ENCODE measurements around the gene PTPA. TPM values are rescaled to one million over a fixed set of nuclear protein-coding genes. Genes with fewer than 3 reads are reported as not detected.

Gene PTPA
- total RNA-seq, 1 experiment from 2014 or later: 76.2 TPM

DNA sequence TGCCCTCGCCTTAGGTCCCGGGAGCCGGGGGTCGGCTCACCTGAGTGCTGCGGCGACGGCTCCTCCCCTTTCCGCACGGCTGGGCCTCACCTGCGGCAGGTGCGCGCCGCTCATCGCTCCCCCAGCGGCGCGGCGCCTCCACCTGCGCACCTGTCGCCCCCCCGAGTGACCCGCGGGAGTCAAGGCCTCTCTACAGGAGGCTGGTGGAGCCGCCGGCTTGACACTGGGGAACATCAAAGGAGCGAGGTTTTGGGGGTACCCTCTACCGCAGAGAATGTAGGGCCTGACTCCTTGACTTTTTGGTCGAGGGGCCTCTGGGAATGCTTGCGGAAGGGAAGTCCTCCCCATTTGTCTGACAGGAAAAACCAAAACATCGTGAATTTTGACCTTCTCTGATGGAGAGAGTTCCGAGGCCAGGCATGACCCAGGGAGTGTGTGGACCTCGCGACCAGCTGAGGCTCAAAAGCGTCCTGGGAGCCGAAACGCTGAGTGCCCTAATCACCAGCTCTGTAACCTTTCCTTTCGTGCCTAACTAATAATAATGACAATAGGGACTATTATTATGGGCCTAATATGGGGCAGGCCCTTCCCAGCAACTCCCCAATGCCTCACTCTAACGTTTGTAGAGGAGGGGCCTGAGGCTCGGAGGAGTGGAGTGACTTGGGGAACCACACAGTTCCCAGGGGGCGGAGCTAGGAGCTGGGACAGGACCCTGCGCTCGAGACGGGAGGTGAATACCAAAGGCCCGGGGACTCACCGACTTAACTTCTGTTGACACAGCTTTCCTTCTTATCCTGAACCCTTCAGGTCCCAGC is 67.6 kb downstream of the PTPA start:
- peaks cover 65% of the 10 kb centered on the region for H3K36me3 Mint-ChIP-seq (ENCODE audit: insufficient read depth, unreplicated experiment)
- CTCF ChIA-PET: interaction anchor here (1.0 to 1.3 kb wide), 4 partner anchors 12 to 165 kb away, joined by 3 to 6 read pairs (median 3); no protein-coding TSS in a partner anchor
- no peaks in the 10 kb centered on the region for H3K27me3 Mint-ChIP-seq (ENCODE audit: unreplicated experiment)
- BruUV-seq (replicated peaks): TSS peak; percentile 57
- H3K9me3 Mint-ChIP-seq (ENCODE audit: low read depth, unreplicated experiment): no peaks in the 10 kb centered on the region
- TF ChIP-seq, protein P1, sequence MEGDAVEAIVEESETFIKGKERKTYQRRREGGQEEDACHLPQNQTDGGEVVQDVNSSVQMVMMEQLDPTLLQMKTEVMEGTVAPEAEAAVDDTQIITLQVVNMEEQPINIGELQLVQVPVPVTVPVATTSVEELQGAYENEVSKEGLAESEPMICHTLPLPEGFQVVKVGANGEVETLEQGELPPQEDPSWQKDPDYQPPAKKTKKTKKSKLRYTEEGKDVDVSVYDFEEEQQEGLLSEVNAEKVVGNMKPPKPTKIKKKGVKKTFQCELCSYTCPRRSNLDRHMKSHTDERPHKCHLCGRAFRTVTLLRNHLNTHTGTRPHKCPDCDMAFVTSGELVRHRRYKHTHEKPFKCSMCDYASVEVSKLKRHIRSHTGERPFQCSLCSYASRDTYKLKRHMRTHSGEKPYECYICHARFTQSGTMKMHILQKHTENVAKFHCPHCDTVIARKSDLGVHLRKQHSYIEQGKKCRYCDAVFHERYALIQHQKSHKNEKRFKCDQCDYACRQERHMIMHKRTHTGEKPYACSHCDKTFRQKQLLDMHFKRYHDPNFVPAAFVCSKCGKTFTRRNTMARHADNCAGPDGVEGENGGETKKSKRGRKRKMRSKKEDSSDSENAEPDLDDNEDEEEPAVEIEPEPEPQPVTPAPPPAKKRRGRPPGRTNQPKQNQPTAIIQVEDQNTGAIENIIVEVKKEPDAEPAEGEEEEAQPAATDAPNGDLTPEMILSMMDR (IDR thresholded peaks at IDR 0.05; ENCODE audit: unreplicated experiment): no peak
- H3K27ac Mint-ChIP-seq (ENCODE audit: unreplicated experiment): peak overlapping the region; percentile 63
- intact Hi-C loops (cut with micrococcal nuclease; ENCODE audit: unreplicated experiment): loop anchor here (2.0 to 10.0 kb wide), 4 partner anchors 36 to 436 kb away; no protein-coding TSS in a partner anchor
- peak overlapping the region; percentile 94 for H3K4me3 Mint-ChIP-seq (ENCODE audit: low read depth, unreplicated experiment)
- H3K4me1 Mint-ChIP-seq (ENCODE audit: low read depth, unreplicated experiment): peaks cover 27% of the 10 kb centered on the region
- DNase-seq: peak; percentile 76

- Mint-ChIP-seq H3K36me3 (ENCODE audit: insufficient read depth, unreplicated experiment) (peaks cover 52% of the 10 kb centered on the region), H3K27ac (ENCODE audit: unreplicated experiment) (no peak overlapping the region), H3K4me3 (ENCODE audit: low read depth, unreplicated experiment) (no peak overlapping the region), H3K9me3 (ENCODE audit: low read depth, unreplicated experiment) (no peaks in the 10 kb centered on the region), H3K4me1 (ENCODE audit: low read depth, unreplicated experiment) (peaks cover 45% of the 10 kb centered on the region), H3K27me3 (ENCODE audit: unreplicated experiment) (no peaks in the 10 kb centered on the region)
- TF ChIP-seq, protein P1 (IDR thresholded peaks at IDR 0.05; ENCODE audit: unreplicated experiment): no peak
- intact Hi-C loops (cut with micrococcal nuclease; ENCODE audit: unreplicated experiment): no loop called here
- CTCF ChIA-PET: interaction anchor here (2.1 kb wide), 1 partner anchor 279 kb away, joined by 11 read pairs; no protein-coding TSS in a partner anchor
- BruUV-seq (replicated peaks): no TSS peak
- DNase-seq: no peak
These were observed 70.0 kb downstream of the PTPA start for GRCh38 chr9:129181246-129181645.

DNA sequence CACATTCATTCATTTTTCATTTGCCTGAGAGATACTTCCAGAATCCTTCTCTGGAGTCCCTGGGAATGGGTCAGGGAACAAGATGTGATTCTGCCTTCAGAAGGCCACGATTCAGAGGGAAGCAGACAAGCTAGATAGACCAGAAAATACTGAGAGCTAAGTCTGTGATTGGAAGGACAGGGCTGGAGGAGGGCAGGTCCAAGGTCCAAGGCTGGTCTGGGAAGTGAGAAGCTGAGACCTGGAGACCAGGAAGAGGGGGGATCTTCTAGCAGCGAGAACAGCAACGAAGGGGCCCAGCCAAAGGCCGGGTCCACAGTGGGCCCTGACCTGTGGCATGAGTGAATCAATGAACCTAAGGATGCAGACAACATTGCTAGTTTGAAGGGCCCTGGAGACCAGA is 70.9 kb downstream of the PTPA start:
- no TSS peak for BruUV-seq (replicated peaks)
- CTCF ChIA-PET: interaction anchor here (1.3 to 2.1 kb wide), 3 partner anchors 152 to 278 kb away, joined by 4 to 11 read pairs (median 4); no protein-coding TSS in a partner anchor
- DNase-seq: no peak
- Mint-ChIP-seq H3K4me1 (ENCODE audit: low read depth, unreplicated experiment) (peaks cover 45% of the 10 kb centered on the region), H3K27me3 (ENCODE audit: unreplicated experiment) (no peaks in the 10 kb centered on the region), H3K4me3 (ENCODE audit: low read depth, unreplicated experiment) (peak overlapping the region; percentile 26), H3K36me3 (ENCODE audit: insufficient read depth, unreplicated experiment) (peaks cover 43% of the 10 kb centered on the region), H3K9me3 (ENCODE audit: low read depth, unreplicated experiment) (no peaks in the 10 kb centered on the region), H3K27ac (ENCODE audit: unreplicated experiment) (peak overlapping the region; percentile 39)
- TF ChIP-seq, protein P1 (IDR thresholded peaks at IDR 0.05; ENCODE audit: unreplicated experiment): no peak
- intact Hi-C loops (cut with micrococcal nuclease; ENCODE audit: unreplicated experiment): no loop called here

GRCh38 chr9:129182625-129183494 is 71.6 kb downstream of the PTPA start:
- intact Hi-C loops (cut with micrococcal nuclease; ENCODE audit: unreplicated experiment): no loop called here
- CTCF ChIA-PET: interaction anchor here (0.5 to 2.1 kb wide), 5 partner anchors 40 to 442 kb away, joined by 3 to 11 read pairs (median 4); no protein-coding TSS in a partner anchor
- H3K4me3 Mint-ChIP-seq (ENCODE audit: low read depth, unreplicated experiment): no peak overlapping the region

More at GRCh38 chr9:129182625-129183494, 71.6 kb downstream of the PTPA start:
- peak; percentile 63 for DNase-seq
- H3K36me3 Mint-ChIP-seq (ENCODE audit: insufficient read depth, unreplicated experiment): peaks cover 37% of the 10 kb centered on the region
- H3K27ac Mint-ChIP-seq (ENCODE audit: unreplicated experiment): no peak overlapping the region
- H3K27me3 Mint-ChIP-seq (ENCODE audit: unreplicated experiment): no peaks in the 10 kb centered on the region
- H3K4me1 Mint-ChIP-seq (ENCODE audit: low read depth, unreplicated experiment): peaks cover 45% of the 10 kb centered on the region
- TF ChIP-seq, protein P1 (IDR thresholded peaks at IDR 0.05; ENCODE audit: unreplicated experiment): peak; percentile 14
- H3K9me3 Mint-ChIP-seq (ENCODE audit: low read depth, unreplicated experiment): no peaks in the 10 kb centered on the region
- BruUV-seq (replicated peaks): no TSS peak

Data from Calu3 (cell line).